ENCODE results near the gene SAMD15. TPM values are rescaled to one million over a fixed set of nuclear protein-coding genes. Genes with fewer than 3 reads are reported as not detected.
"Not testable (repeated sequence)": the region's sequence is repeated elsewhere in the genome, so short reads cannot be mapped to it uniquely, and the experiment has no call there.

SAMD15 gene
- total RNA-seq, 1 experiment from 2014 or later: 2.0 TPM

- DNase-seq (ENCODE audit: extremely low read depth, low read depth): no peak
These were observed 1.8 kb upstream of the SAMD15 start for GRCh38 chr14:77375164-77375950.

DNA sequence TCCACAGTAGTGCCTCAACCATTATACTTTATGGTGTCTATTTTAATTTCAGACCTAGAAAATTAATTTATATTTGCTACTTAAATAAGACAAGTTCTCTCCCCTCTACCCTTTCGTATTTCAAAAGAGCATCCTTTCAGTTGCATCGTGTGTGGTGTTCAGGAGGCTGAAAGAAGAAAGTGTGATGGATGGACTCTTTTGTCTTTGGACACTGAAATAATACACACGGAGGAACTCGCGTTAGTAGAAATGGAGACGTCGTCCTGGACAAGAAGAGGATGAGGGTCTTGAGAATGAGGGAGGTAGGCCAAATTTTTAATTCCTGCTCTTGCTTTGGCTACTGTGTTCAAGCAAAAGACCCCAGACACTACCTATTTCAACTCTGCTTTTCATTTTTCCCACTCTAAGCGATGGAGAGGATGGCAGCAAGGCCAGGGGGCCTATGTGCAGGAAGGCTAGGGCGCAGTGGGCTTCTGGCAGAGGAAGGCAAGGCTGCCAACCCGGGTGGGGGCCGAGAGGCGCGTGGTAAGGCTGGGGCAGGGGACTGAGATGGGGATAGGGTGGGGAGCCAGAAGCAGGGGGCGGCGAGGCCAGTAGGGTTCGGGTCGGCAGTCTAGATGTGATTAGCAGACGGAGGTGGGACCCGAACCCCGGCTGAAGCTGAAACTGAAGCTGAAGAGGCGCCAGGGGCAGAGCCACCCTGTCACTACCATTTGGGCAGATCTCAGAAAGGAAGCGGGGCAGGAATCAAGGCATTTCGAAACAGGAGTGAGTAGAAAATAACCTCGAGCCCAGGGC, 1.0 kb upstream of the SAMD15 start:
- DNase-seq (ENCODE audit: extremely low read depth, low read depth): no peak

DNA sequence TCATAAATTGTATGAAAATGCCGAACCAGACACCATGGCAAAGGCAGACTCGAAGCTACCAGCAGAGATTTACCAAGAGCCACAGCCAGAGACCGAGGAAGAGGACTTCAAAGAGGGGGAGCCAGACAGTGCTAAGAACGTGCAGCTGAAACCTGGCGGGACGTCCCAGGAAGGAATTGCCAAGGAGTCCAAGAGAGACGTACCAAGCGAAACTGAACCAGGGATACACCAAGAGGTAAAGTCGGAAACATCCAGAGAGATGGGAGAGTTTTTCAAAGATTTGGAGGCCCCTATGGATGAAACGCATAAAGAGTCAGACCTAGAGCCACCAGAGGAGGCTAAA, 294 bp downstream of the SAMD15 start:
- no peak for DNase-seq (ENCODE audit: extremely low read depth, low read depth)

DNA sequence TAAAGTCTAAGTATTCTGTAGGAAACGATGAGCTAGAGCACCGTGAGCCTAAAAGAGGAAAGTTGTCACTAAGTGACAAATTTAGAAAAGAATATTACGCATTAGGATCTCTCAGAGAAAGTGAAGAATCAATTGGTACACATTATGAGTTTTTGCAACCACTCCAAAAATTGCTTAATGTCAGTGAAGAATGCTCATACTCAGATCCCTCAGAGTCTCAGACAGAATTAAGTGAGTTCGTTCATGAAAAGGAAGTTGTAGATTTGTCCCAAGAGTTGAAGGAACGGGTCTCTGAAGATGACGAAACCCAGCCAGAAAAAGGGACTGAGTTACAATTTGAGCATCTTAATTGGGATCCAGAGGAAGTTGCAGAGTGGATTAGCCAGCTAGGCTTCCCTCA, 1.5 kb downstream of the SAMD15 start:
- no peak for DNase-seq (ENCODE audit: extremely low read depth, low read depth)

DNA sequence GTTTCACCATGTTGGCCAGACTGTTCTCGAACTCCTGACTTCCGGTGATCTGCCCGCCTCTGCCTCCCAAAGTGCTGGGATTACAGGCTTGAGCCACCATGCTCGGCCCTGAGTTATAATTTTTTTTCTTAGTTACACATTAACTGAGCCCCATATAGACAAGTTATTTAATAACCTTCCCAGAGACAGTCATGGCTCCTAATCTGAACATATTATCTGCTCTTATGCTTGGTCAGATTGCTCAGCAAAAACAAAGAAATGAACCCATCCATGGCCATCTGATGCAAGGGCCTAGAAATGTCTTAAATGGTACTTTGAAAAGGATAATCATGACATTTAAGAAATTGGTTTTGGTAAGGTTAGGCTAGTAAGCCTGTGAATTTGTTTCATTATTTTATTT, 13.0 kb downstream of the SAMD15 start:
- DNase-seq (ENCODE audit: extremely low read depth, low read depth): no peak

DNA sequence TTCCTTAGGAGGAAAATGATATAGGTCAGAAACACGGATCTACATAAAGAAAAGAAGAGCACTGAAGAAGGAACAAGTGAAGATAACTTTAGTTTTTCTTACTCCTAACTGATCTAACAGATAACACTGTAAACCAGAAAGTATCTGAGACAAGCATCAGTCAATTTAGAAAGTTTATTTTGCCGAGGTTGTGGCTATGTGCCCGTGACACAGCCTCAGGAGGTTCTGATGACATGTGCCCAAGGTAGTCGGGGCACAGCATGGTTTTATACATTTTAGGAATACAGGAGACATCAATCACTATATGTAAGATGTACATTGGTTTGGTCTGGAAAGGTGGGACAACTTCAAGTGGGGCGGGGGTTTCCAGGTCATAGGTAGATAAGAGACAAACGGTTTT, 23.0 kb downstream of the SAMD15 start:
- no peak for DNase-seq (ENCODE audit: extremely low read depth, low read depth)

- no peak for DNase-seq (ENCODE audit: extremely low read depth, low read depth)
These were observed 26.6 kb downstream of the SAMD15 start for GRCh38 chr14:77403768-77404167.

DNA sequence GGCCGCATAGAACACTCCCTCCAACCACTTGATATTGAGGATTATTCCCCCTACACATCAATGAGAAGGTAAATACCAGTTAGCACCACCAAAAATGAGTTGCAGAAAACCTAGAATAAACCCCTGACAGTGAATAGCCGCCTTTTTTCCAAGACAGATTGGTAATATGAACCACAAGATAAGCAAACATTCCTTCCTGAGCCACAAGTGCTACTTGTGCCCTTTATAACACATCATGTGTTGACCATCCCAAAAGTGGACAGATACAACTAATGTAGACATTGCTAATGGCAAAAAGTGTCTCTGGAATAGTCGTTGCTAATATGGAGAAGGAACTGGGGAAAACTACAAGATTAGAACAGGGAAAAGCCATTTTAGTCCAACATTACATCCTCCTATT, 28.9 kb downstream of the SAMD15 start:
- no peak for DNase-seq (ENCODE audit: extremely low read depth, low read depth)

DNA sequence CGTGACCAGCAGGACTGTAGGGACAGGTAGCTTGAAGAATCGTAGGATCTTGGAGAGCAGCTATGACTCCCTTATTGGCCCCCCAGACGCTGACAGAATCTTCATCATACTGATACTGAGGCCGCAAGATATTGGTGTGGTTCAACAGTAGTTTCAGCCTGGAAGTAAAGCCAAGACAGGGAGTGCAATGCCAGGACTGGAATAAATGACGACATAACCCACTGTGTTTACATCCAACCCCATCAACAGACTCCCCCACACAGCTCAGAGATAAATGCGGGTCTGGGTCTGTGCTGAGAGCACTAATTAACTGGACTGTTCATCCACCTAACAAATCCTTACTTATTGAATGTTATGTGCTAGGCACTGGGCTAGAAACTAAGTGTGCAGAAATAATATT, 29.5 kb downstream of the SAMD15 start:
- no peak for DNase-seq (ENCODE audit: extremely low read depth, low read depth)

DNA sequence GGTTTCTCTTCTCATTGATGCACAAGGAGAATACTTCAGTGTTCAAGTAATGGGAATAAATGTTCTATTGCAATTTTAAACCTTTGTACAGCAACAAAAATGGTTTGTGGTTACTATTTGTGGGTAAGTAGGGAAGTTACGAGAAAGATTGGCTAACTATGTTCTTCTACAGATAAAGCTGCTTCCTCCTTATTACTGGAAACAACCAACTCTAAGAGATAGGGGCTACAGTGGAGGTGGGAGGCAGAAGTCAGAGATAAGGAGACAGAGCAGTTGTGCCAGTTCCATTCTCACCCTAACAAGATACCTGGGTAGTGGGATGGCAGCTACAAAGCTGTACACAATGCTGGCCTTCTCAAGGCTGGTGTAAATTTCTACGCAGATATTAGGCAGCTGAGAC, 30.0 kb downstream of the SAMD15 start:
- no peak for DNase-seq (ENCODE audit: extremely low read depth, low read depth)

DNA sequence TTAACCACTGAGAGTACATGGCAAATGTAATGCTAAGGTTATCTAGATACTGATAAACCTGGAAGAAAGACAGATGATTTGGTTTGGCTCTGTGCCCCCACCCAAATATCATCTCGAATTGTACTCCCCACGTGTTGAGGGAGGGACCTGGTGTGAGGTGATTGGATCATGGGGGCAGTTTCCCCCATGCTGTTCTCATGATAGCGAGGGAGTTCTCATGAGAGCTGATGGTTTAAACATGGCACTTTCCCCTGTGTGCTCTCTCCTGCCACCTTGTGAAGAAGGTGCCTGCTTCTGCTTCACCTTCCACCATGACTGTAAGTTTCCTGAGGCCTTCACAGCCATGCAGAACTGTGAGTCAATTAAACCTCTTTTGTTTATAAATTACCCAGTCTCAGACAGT, 32.0 kb downstream of the SAMD15 start:
- DNase-seq (ENCODE audit: extremely low read depth, low read depth): no peak

GRCh38 chr14:77415403-77416030, 38.3 kb downstream of the SAMD15 start:
- not testable (repeated sequence) for DNase-seq (ENCODE audit: extremely low read depth, low read depth)

DNA sequence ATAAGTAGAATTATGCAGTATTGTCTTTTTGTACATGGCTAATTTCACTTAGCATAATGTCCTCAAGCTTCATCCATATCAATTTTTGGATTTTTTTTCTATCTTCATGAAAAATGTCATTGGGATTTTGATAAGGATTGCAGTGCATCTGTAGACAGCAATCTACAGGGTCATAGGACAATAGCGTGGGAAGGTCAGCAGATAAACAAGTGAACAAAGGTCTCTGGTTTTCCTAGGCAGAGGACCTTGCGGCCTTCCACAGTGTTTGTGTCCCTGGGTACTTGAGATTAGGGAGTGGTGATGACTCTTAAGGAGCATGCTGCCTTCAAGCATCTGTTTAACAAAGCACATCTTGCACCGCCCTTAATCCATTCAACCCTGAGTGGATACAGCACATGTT, 38.9 kb downstream of the SAMD15 start:
- DNase-seq (ENCODE audit: extremely low read depth, low read depth): not testable (repeated sequence)

DNA sequence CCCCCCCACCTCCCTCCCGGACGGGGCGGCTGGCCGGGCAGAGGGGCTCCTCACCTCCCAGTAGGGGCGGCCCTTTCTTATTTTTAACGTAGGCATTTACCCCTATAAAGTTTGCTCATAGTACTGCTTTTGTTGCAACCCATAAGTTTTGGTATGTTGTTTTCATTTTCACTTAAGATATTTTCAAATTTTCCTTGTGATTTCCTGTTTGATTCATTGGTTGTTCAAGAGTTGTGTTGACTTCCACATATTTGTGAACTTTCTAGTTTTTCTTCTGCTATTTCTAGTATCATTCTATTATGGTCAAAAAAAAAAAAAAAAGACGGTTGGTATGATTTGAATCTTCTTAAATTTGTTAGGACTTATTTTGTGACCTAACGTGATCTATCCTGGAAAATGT, 39.7 kb downstream of the SAMD15 start:
- DNase-seq (ENCODE audit: extremely low read depth, low read depth): no peak

DNA sequence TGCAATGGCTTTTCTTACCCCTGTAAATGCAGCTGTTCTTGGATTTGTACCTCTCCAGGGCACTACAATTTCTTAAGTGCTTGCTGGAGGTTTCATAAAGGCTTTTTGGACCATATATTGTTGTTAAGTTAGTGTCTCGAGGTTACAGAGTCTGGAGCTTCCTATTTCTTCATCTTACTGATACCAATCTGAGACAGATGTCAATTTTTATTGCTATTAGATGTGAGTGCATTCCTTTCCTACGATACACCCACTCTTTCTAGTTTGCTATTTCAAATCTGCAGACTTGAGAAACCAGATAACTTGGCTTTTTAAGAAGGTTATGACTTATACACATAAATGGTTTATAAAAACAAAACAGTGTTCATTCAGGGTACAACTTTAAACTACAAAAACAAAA, 44.0 kb downstream of the SAMD15 start:
- DNase-seq (ENCODE audit: extremely low read depth, low read depth): no peak

DNA sequence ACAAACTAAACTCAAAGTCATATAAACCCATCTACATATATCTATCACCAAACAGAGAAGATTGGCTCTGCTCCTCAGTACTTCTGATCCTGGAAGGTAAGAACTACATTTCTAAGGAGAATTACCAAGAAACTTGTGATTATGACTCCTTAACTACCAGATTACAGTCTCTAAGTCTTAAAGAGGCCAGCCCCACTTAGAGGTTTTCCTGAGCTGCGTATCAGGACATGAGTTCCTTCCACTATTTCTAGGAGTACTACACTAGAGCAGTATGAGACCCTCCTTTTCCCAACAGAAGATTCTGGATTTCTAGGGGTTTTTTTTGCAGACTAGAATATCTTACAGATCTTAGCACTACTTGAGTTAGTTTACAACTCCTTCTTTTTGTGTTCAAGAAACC, 46.2 kb downstream of the SAMD15 start, which contains the start of gene NOXRED1:
NOXRED1 (minus strand) TSS at position 101 of the 400 bp plus-strand sequence. CDS start 634 bp downstream, outside the sequence.
- no peak for DNase-seq (ENCODE audit: extremely low read depth, low read depth)

GRCh38 chr14:77424862-77425261, 47.7 kb downstream of the SAMD15 start:
- DNase-seq (ENCODE audit: extremely low read depth, low read depth): no peak

DNA sequence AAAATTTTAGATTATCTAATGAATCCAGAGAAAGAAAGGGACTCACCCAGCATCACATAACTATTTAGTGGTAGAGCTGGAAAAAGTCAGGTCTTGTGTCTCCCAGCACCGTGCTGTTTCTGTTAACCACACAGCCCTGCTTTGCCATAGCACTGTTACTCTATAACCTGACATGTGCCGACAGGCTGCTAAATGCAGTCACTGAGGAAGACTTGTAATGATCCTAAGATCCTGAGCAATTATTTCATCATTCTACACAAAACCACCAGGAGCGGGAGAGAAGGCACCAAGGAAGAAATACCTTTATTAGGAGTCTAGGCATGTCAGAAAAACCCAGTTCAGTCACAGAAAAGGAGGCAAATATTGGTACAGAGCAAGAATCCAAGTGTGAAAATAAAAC, 49.2 kb downstream of the SAMD15 start:
- no peak for DNase-seq (ENCODE audit: extremely low read depth, low read depth)

DNA sequence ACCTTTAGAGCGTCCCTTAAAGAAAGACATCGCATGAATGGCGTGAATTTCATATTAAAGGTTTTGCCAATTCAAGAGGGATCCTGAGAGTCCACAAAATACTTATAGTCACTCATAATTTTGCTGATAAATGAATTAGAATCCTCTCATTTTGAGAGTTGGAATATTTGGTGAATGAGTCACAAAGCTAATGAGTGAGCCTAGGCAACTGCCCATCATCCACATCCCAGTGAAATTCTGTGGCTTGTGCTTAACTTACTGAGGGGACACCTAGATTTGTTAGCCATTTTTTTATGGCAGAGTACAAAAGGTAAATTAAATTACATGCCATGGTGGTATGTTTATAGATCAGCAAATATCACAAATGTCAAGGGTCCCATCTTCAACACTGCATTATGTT, 58.9 kb downstream of the SAMD15 start:
- DNase-seq (ENCODE audit: extremely low read depth, low read depth): no peak

DNA sequence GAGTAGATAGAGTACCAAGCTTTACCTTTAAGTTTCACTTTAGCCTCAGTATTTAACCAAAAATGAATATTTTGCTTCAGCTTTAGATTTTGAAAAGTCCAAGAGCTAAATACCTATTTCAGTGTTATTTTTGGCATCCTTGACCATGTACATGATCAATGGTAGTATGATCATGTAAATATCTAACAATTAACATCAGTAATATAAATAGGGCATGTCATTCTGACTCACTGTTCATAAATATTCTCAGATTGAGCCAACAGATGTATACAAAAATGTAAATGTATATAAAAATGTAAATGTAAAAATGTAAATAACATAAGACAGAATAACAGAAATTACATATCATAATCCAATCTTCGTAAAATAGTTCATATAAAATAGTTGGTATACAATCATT, 61.4 kb downstream of the SAMD15 start:
- DNase-seq (ENCODE audit: extremely low read depth, low read depth): no peak

DNA sequence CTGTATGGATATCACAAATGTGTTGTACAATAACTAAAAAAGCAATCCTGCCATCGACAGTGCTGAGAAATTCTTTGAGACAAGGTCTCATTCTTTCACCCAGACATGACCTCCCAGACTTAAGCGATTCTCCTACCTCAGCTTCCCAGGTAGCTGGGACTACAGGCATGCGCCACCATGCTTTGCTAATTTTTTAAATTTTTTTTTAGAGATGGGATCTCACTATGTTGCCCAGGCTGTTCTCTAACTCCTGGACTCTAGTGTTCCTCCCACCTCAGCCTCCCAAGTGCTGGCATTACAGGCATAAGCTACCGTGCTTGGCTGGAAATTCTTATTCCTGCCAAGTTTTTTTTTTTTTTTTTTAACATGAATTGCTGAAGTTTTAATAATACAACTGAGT, 62.7 kb downstream of the SAMD15 start:
- no peak for DNase-seq (ENCODE audit: extremely low read depth, low read depth)

Data from NCI-H460 (cell line).